Loucy (cell line): ENCODE measurements around the gene LNPEP.

ENCODE experiments used
- CTCF ChIP-seq: fragments of 200-600 bp; sonication (generic); conservative IDR thresholded peaks from 2 replicates; pipeline ENCODE4 v1.5.1; 2014; ENCODE audit warnings: mild to moderate bottlenecking, antibody characterized with exemption, low read length
- EZH2phosphoT487 ChIP-seq: fragments of 200-600 bp; IDR thresholded peaks from 2 replicates; pipeline ENCODE4 v1.6.1; 2018; ENCODE audit warnings: antibody characterized with exemption, mild to moderate bottlenecking, moderate library complexity, borderline replicate concordance

DNA sequence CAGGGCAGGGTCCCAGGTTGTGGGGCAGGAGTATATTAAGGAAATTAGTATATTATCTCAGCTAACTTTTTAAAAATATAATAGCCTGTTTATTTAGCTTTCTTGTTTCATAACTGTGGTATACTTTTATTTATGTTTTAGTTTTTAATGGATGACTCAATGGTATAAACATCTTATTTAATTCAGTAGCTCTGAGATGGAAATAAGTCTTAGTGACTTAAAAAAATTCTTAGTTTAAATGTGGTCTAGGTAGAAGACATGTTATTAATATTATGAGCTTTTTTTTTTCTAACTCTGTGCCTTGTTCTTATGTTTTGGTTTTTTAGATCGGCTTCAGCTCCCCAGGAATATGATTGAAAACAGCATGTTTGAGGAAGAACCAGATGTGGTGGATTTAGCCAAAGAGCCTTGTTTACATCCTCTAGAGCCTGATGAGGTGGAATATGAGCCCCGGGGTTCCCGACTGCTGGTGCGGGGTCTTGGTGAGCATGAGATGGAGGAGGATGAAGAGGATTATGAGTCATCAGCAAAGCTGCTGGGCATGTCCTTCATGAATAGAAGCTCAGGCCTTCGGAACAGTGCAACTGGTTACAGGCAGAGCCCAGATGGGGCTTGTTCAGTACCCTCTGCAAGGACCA, 43.1 kb downstream of the LNPEP start:
- TF ChIP-seq CTCF, result no peak
- no peak for TF ChIP-seq EZH2phosphoT487
